ENCODE results near the gene GATA5.

The GATA5 gene

GRCh38 chr20:62506791-62507190, 31.0 kb upstream of the GATA5 start:
- no peaks in the 10 kb centered on the region for H3F3A ChIP-seq (ENCODE audit: insufficient read depth)
- no peak overlapping the region for H3K4me3 ChIP-seq (ENCODE audit: insufficient read depth, low read length, poor library complexity, severe bottlenecking)
- H3K4me2 ChIP-seq (ENCODE audit: low read depth, low read length, poor library complexity, severe bottlenecking) = no peak overlapping the region
- H3K9me3 ChIP-seq (ENCODE audit: insufficient read depth, low read length) = no peaks in the 10 kb centered on the region
- no peaks in the 10 kb centered on the region for H3K27me3 ChIP-seq (ENCODE audit: low read length)
- no peaks in the 10 kb centered on the region for H3K79me2 ChIP-seq (ENCODE audit: insufficient read depth, low read length)
- H3K27ac ChIP-seq (ENCODE audit: low read depth, low read length) = no peak overlapping the region
- H2AFZ ChIP-seq (ENCODE audit: low read depth, low read length, severe bottlenecking) = no peak overlapping the region
- no peaks in the 10 kb centered on the region for H4K20me1 ChIP-seq (ENCODE audit: low read depth, low read length)
- no peak overlapping the region for H3K9ac ChIP-seq (ENCODE audit: low read length)
- no peaks in the 10 kb centered on the region for H3K9me2 ChIP-seq (replicated peaks; ENCODE audit: insufficient read depth, low read length)
- no peaks in the 10 kb centered on the region for H3K36me3 ChIP-seq (ENCODE audit: low read length)
- TF ChIP-seq EZH2phosphoT487 (conservative IDR thresholded peaks at IDR 0.05; ENCODE audit: low read length) (no peak), CTCF (IDR thresholded peaks at IDR 0.05; ENCODE audit: insufficient read depth, low read length, poor library complexity, severe bottlenecking) (no peak)

GRCh38 chr20:62506087-62506486, 30.3 kb upstream of the GATA5 start:
- H3K27ac ChIP-seq (ENCODE audit: low read depth, low read length) = no peak overlapping the region
- TF ChIP-seq CTCF (IDR thresholded peaks at IDR 0.05; ENCODE audit: insufficient read depth, low read length, poor library complexity, severe bottlenecking) = no peak
- H3K79me2 ChIP-seq (ENCODE audit: insufficient read depth, low read length) = no peaks in the 10 kb centered on the region
- no peaks in the 10 kb centered on the region for H3K27me3 ChIP-seq (ENCODE audit: low read length)
- H3K9me2 ChIP-seq (replicated peaks; ENCODE audit: insufficient read depth, low read length) = no peaks in the 10 kb centered on the region
- no peaks in the 10 kb centered on the region for H3F3A ChIP-seq (ENCODE audit: insufficient read depth)
- H2AFZ ChIP-seq (ENCODE audit: low read depth, low read length, severe bottlenecking) = no peak overlapping the region
- H4K20me1 ChIP-seq (ENCODE audit: low read depth, low read length) = no peaks in the 10 kb centered on the region
- H3K4me2 ChIP-seq (ENCODE audit: low read depth, low read length, poor library complexity, severe bottlenecking) = no peak overlapping the region
- no peak overlapping the region for H3K9ac ChIP-seq (ENCODE audit: low read length)
- H3K4me3 ChIP-seq (ENCODE audit: insufficient read depth, low read length, poor library complexity, severe bottlenecking) = no peak overlapping the region
- no peaks in the 10 kb centered on the region for H3K36me3 ChIP-seq (ENCODE audit: low read length)
- H3K9me3 ChIP-seq (ENCODE audit: insufficient read depth, low read length) = no peaks in the 10 kb centered on the region

GRCh38 chr20:62505337-62506045, 29.7 kb upstream of the GATA5 start:
- Histone ChIP-seq H3F3A (ENCODE audit: insufficient read depth) (no peaks in the 10 kb centered on the region), H2AFZ (ENCODE audit: low read depth, low read length, severe bottlenecking) (no peak overlapping the region), H3K27ac (ENCODE audit: low read depth, low read length) (no peak overlapping the region), H3K27me3 (ENCODE audit: low read length) (no peaks in the 10 kb centered on the region), H4K20me1 (ENCODE audit: low read depth, low read length) (no peaks in the 10 kb centered on the region), H3K4me3 (ENCODE audit: insufficient read depth, low read length, poor library complexity, severe bottlenecking) (no peak overlapping the region), H3K4me2 (ENCODE audit: low read depth, low read length, poor library complexity, severe bottlenecking) (no peak overlapping the region), H3K79me2 (ENCODE audit: insufficient read depth, low read length) (no peaks in the 10 kb centered on the region), H3K9me2 (replicated peaks; ENCODE audit: insufficient read depth, low read length) (no peaks in the 10 kb centered on the region), H3K9ac (ENCODE audit: low read length) (no peak overlapping the region), H3K9me3 (ENCODE audit: insufficient read depth, low read length) (no peaks in the 10 kb centered on the region), H3K36me3 (ENCODE audit: low read length) (no peaks in the 10 kb centered on the region)
- TF ChIP-seq CTCF (IDR thresholded peaks at IDR 0.05; ENCODE audit: insufficient read depth, low read length, poor library complexity, severe bottlenecking) (no peak), EZH2phosphoT487 (conservative IDR thresholded peaks at IDR 0.05; ENCODE audit: low read length) (no peak)

All from SU-DHL-6 (cell line).